ENCODE measurements around the gene YES1. TPM values are rescaled to one million over a fixed set of nuclear protein-coding genes. Genes with fewer than 3 reads are reported as not detected.

YES1 gene
- total and polyA plus RNA-seq, 2 of the 8 experiments (the other 6 are each of a cell fraction or from before 2014, with no cell fraction given): 14.8 to 94.3 TPM

DNA sequence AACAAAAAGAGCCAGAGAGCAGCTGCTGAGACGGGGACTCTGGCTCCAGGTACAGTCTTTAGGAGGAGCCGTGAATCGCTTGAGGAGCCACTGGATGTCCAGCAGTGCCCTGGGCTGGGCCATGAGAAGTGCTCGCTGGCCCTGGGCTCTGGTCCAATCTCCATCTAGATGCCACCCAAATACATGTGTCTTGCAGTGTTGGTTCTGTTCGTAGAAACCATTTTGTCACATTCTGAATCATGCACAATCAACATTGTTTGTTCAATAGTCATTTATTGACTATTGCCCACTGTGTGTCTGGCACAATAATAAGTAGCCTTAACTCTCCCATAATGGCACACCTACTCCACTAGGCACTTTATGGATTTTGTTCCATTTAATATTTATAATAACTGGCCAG, 128.5 kb downstream of the YES1 start:
- WGBS, 2 experiments (ENCODE audit: extremely low coverage in 1 of 2, insufficient coverage in 1 of 2, insufficient read length in 1 of 2, insufficient replicate concordance in 2 of 2, low coverage in 1 of 2, low lambda C conversion rate in 2 of 2, missing lambda C conversion rate in 1 of 2): 81% methylated on average over 5 of the region's 5 CpGs; no CpG with 5 or more reads in 1 of the 2 experiments
- POLR2A ChIA-PET (ENCODE audit: partially characterized antibody): interaction anchor here (0.6 to 1.5 kb wide), 4 partner anchors 8 to 37 kb away, joined by 3 to 4 read pairs (median 4); no protein-coding TSS in a partner anchor
- Histone ChIP-seq H3K9ac (replicated peaks in 1 of 4; ENCODE audit: extremely low read depth in 1 of 4, low read depth in 3 of 4, low read length in 3 of 4) (no peak overlapping the region), H3K23ac (ENCODE audit: insufficient read length) (no peak overlapping the region), H3K27ac (ENCODE audit: low read depth, low read length) (no peak overlapping the region), H3K36me3 (ENCODE audit: control insufficient read depth in 2 of 4, insufficient read depth in 4 of 4, low read length in 3 of 4) (peaks cover 6 to 19% (median 14%) of the 10 kb centered on the region in 4 experiments; a peak in 7 of 8 replicates), H3K79me1 (ENCODE audit: low read depth, low read length) (no peaks in the 10 kb centered on the region), H3K79me2 (ENCODE audit: control insufficient read depth in 1 of 2, insufficient read depth in 2 of 2, low read length in 2 of 2) (no peaks in the 10 kb centered on the region), H4K5ac (ENCODE audit: insufficient read length, low read depth, low read length) (no peak overlapping the region), H3K4ac (replicated peaks; ENCODE audit: insufficient read length, low read depth, low read length) (no peak overlapping the region), H3K27me3 (replicated peaks in 1 of 4; ENCODE audit: control insufficient read depth in 3 of 4, extremely low read depth in 1 of 4, insufficient read depth in 3 of 4, low read length in 3 of 4) (peaks cover 0 to 4% (median 0%) of the 10 kb centered on the region in 4 experiments; a peak in 3 of 7 replicates), H4K91ac (replicated peaks; ENCODE audit: insufficient read length, low read length) (no peak overlapping the region), H2BK20ac (ENCODE audit: low read length) (no peak overlapping the region), H3K23me2 (ENCODE audit: low read depth, low read length) (peaks cover 2% of the 10 kb centered on the region; the same call in 1 of the 2 replicates), H2BK5ac (ENCODE audit: low read depth, low read length) (no peak overlapping the region), H4K8ac (ENCODE audit: extremely low read depth, insufficient read depth, low read length) (peak overlapping the region; percentile 36), H3K4me1 (replicated peaks in 1 of 4; ENCODE audit: control insufficient read depth in 3 of 4, insufficient read depth in 4 of 4, low read length in 3 of 4) (peaks cover 7 to 19% (median 11%) of the 10 kb centered on the region in 4 experiments), H2BK12ac (ENCODE audit: low read depth, low read length) (no peak overlapping the region), H2BK120ac (replicated peaks; ENCODE audit: low read depth, low read length) (no peak overlapping the region), H2AK5ac (ENCODE audit: low read depth, low read length) (no peak overlapping the region), H2BK15ac (ENCODE audit: low read length) (no peak overlapping the region), H3K14ac (ENCODE audit: insufficient read length) (no peak overlapping the region), H3K4me2 (ENCODE audit: insufficient read depth in 1 of 2, low read depth in 2 of 2, low read length in 2 of 2) (no peak overlapping the region), H3K9me3 (ENCODE audit: insufficient read depth in 2 of 2, low read depth in 1 of 2, low read length in 1 of 2) (no peaks in the 10 kb centered on the region), H3K18ac (ENCODE audit: extremely low read depth, low read length) (no peak overlapping the region), H2AFZ (ENCODE audit: low read length) (no peak overlapping the region), H4K20me1 (replicated peaks in 1 of 2; ENCODE audit: control insufficient read depth in 1 of 2, insufficient read depth in 2 of 2, low read length in 2 of 2) (peaks cover 6 to 10% of the 10 kb centered on the region in 2 experiments), H3K56ac (replicated peaks; ENCODE audit: insufficient read length, low read depth, low read length) (no peak overlapping the region), H3K4me3 (ENCODE audit: extremely low read depth in 1 of 4, insufficient read depth in 2 of 4, low read depth in 3 of 4, low read length in 4 of 4) (no peak overlapping the region)
- DNase-seq (ENCODE audit: low read depth in 1 of 2, low spot score in 2 of 2): no peak
- CTCF ChIA-PET (ENCODE audit: partially characterized antibody): interaction anchor here (0.9 to 2.6 kb wide), 5 partner anchors 11 to 148 kb away, joined by 3 to 6 read pairs (median 4); no protein-coding TSS in a partner anchor
- no peak for FAIRE-seq
- no peak for TF ChIP-seq BRCA1 (IDR thresholded peaks at IDR 0.05; ENCODE audit: low read depth, low read length)
- no peak for TF ChIP-seq MAFK (IDR thresholded peaks at IDR 0.05; ENCODE audit: low read depth, low read length)
- TF ChIP-seq FOSL1 (IDR thresholded peaks at IDR 0.05; ENCODE audit: insufficient read depth, low read depth, low read length): no peak
- no peak for TF ChIP-seq ATF3 (IDR thresholded peaks at IDR 0.05; ENCODE audit: insufficient read depth, low read depth, low read length)
- no peak for TF ChIP-seq EP300 (IDR thresholded peaks at IDR 0.05; ENCODE audit: borderline replicate concordance in 1 of 2, low read depth in 2 of 2, low read length in 2 of 2)
- no peak for TF ChIP-seq KDM4A (IDR thresholded peaks at IDR 0.05; ENCODE audit: low read depth, low read length, severe bottlenecking)
- no peak for TF ChIP-seq TAF1 (IDR thresholded peaks at IDR 0.05; ENCODE audit: low read depth, low read length)
- TF ChIP-seq TAF7 (optimal IDR thresholded peaks at IDR 0.05; ENCODE audit: borderline replicate concordance, low read depth, low read length): no peak
- TF ChIP-seq ATF2 (IDR thresholded peaks at IDR 0.05; ENCODE audit: low read length): no peak
- no peak for TF ChIP-seq GABPA (IDR thresholded peaks at IDR 0.05; ENCODE audit: borderline replicate concordance, insufficient read depth, low read length)
- TF ChIP-seq CEBPB (IDR thresholded peaks at IDR 0.05; ENCODE audit: low read depth, low read length): no peak
